ENCODE results near the gene CHI3L1. TPM values are rescaled to one million over a fixed set of nuclear protein-coding genes. Genes with fewer than 3 reads are reported as not detected.
A peak's percentile ranks its signal among the peaks of the same experiment; 100 is the strongest.

The CHI3L1 gene
- total and polyA plus RNA-seq, 2 experiments from 2014 or later = 0.22 to 0.23 TPM

DNA sequence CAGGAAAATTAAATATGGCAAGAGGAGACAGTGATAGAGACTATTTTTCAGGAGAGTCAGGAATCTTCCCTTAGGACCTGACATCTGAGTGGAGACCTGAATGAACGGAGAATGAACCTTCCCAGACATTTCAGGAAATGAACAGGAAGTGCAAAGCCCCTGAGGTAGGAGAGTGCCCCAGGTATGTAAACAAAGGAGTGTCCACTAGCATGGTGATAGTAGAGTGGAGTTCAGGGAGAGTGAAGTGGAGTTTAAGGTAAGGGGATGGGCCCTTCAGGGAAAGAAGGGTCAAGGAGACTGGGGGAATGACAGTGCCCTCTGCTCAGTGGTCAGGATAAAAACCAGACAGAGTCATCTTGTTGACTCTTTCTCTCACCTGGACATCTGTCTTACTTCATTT is 30.2 kb downstream of the CHI3L1 start:
- 86 to 100% methylated on average over 1 of the region's 1 CpG for WGBS, 2 experiments (ENCODE audit: low coverage in 1 of 2, low lambda C conversion rate in 2 of 2, missing lambda C conversion rate in 2 of 2)
- Histone ChIP-seq H3K27me3 (replicated peaks; ENCODE audit: insufficient read depth) (no peaks in the 10 kb centered on the region), H3K4me2 (ENCODE audit: unreplicated experiment) (no peak overlapping the region), H3K4me3 (no peak overlapping the region), H3K79me2 (ENCODE audit: insufficient read depth) (no peaks in the 10 kb centered on the region), H3K9me3 (ENCODE audit: low read depth) (no peaks in the 10 kb centered on the region), H3K9me2 (ENCODE audit: insufficient read depth) (no peaks in the 10 kb centered on the region), H2AFZ (no peak overlapping the region), H3K9ac (no peak overlapping the region), H3K4me1 (ENCODE audit: insufficient read depth) (peaks cover 28% of the 10 kb centered on the region), H4K20me1 (ENCODE audit: insufficient read depth) (no peaks in the 10 kb centered on the region), H3F3A (ENCODE audit: insufficient read depth) (peaks cover 19% of the 10 kb centered on the region), H3K36me3 (ENCODE audit: low read depth) (no peaks in the 10 kb centered on the region), H3K27ac (no peak overlapping the region)
- DNase-seq = no peak
- in situ Hi-C loops (cut with MboI) = no loop called here
- TF ChIP-seq EZH2 (IDR thresholded peaks at IDR 0.05; ENCODE audit: insufficient read depth, poor library complexity, severe bottlenecking) (no peak), EZH2phosphoT487 (IDR thresholded peaks at IDR 0.05; ENCODE audit: insufficient read depth, low read depth) (no peak)

DNA sequence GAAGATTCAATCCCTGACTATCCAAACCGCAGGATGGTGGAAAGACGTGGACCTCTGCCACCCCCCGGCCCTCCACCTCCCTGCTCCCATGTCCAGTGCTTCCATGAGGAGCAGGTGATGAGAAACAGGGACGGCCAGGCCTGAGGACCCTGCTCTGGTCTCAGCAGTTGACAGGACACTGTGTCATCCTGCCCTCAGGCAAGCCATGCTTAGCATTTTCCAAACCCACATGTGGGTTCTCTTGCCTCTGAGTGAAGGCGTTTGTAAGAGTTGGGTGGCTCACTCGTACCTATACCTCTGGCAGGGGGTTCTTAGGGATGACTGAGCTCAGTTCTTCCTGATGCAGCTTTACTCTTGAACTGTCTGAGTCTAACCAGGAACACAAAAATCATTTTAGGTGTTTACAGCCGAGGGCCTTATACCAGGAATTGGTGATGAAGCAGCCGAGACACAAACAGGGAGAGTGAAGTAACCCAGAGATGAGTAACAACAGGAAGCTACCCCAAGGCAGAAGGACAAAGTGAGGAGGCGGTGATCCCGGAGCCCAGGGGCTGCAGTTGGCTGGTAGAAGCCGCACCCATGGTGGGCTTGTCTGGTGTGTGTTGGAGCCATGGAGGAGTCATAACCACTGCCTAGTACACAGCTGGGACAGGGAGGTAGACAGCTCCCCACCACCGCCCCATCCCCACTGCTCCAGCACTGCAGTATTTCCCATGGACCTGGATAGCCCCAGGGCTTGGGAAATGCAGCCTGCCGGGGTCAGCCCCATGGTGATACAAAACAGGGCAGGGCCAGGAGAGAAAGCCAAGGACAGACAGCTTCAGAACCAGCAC is 32.3 kb downstream of the CHI3L1 start:
- TF ChIP-seq EZH2 (IDR thresholded peaks at IDR 0.05; ENCODE audit: insufficient read depth, poor library complexity, severe bottlenecking) = no peak
- TF ChIP-seq EZH2phosphoT487 (IDR thresholded peaks at IDR 0.05; ENCODE audit: insufficient read depth, low read depth) = no peak
- H3K27ac ChIP-seq = peak overlapping the region; percentile 75
- peak overlapping the region; percentile 40 for H3K4me2 ChIP-seq (ENCODE audit: unreplicated experiment)
- peak overlapping the region; percentile 50 for H2AFZ ChIP-seq
- WGBS, 2 experiments (ENCODE audit: low coverage in 1 of 2, low lambda C conversion rate in 2 of 2, missing lambda C conversion rate in 2 of 2) = 37 to 41% methylated on average over 13 of the region's 13 CpGs
- no peaks in the 10 kb centered on the region for H3K27me3 ChIP-seq (replicated peaks; ENCODE audit: insufficient read depth)
- H3K4me1 ChIP-seq (ENCODE audit: insufficient read depth) = peaks cover 28% of the 10 kb centered on the region
- no peaks in the 10 kb centered on the region for H3K36me3 ChIP-seq (ENCODE audit: low read depth)
- no peaks in the 10 kb centered on the region for H3K9me2 ChIP-seq (ENCODE audit: insufficient read depth)
- H3K79me2 ChIP-seq (ENCODE audit: insufficient read depth) = no peaks in the 10 kb centered on the region
- DNase-seq = peak; percentile 87
- no peaks in the 10 kb centered on the region for H4K20me1 ChIP-seq (ENCODE audit: insufficient read depth)
- H3F3A ChIP-seq (ENCODE audit: insufficient read depth) = peaks cover 19% of the 10 kb centered on the region
- in situ Hi-C loops (cut with MboI) = no loop called here
- H3K9me3 ChIP-seq (ENCODE audit: low read depth) = no peaks in the 10 kb centered on the region
- H3K4me3 ChIP-seq = peak overlapping the region; percentile 15; the same call in 1 of the 2 replicates
- peak overlapping the region; percentile 39 for H3K9ac ChIP-seq

GRCh38 chr1:203153051-203153988 is 33.2 kb downstream of the CHI3L1 start:
- H3K4me2 ChIP-seq (ENCODE audit: unreplicated experiment) = peak overlapping the region; percentile 40
- no peak overlapping the region for H3K4me3 ChIP-seq
- H3K27ac ChIP-seq = peak overlapping the region; percentile 75
- peak overlapping the region; percentile 39; the same call in 1 of the 2 replicates for H3K9ac ChIP-seq
- H3K36me3 ChIP-seq (ENCODE audit: low read depth) = no peaks in the 10 kb centered on the region
- H3K9me2 ChIP-seq (ENCODE audit: insufficient read depth) = no peaks in the 10 kb centered on the region
- TF ChIP-seq EZH2phosphoT487 (IDR thresholded peaks at IDR 0.05; ENCODE audit: insufficient read depth, low read depth) = no peak
- no peak for TF ChIP-seq EZH2 (IDR thresholded peaks at IDR 0.05; ENCODE audit: insufficient read depth, poor library complexity, severe bottlenecking)
- 69 to 76% methylated on average over 9 of the region's 9 CpGs for WGBS, 2 experiments (ENCODE audit: low coverage in 1 of 2, low lambda C conversion rate in 2 of 2, missing lambda C conversion rate in 2 of 2)
- in situ Hi-C loops (cut with MboI) = no loop called here
- no peaks in the 10 kb centered on the region for H3K9me3 ChIP-seq (ENCODE audit: low read depth)
- no peaks in the 10 kb centered on the region for H3K79me2 ChIP-seq (ENCODE audit: insufficient read depth)
- no peaks in the 10 kb centered on the region for H4K20me1 ChIP-seq (ENCODE audit: insufficient read depth)
- H2AFZ ChIP-seq = peak overlapping the region; percentile 50; the same call in 1 of the 2 replicates
- DNase-seq = peak; percentile 26
- no peaks in the 10 kb centered on the region for H3K27me3 ChIP-seq (replicated peaks; ENCODE audit: insufficient read depth)
- peaks cover 28% of the 10 kb centered on the region for H3K4me1 ChIP-seq (ENCODE audit: insufficient read depth)
- peaks cover 19% of the 10 kb centered on the region for H3F3A ChIP-seq (ENCODE audit: insufficient read depth)

Measured in GM23248 (cell line).